Prostate gland (tissue), 2 donors: ENCODE data around the gene MYH7B. TPM values are rescaled to one million over a fixed set of nuclear protein-coding genes. Genes with fewer than 3 reads are reported as not detected.

Experiments used
- DNase-seq: peaks from one replicate; pipeline ENCODE4 v3.0.0-alpha.2; 2019; ENCODE audit warnings: low spot score
- H3K27ac ChIP-seq, 2 donors: fragments of 200-600 bp; sonication (generic); 2 replicates each; pipeline ENCODE4 v1.5.1; 2017 to 2019
- H3K27me3 ChIP-seq: fragments of 200-600 bp; sonication (generic); replicated peaks from 2 replicates; pipeline ENCODE4 v1.5.1; 2019; ENCODE audit not compliant: insufficient read depth
- H3K36me3 ChIP-seq, 2 donors: fragments of 200-600 bp; sonication (generic); 1 replicate in 1 of 2; 2 replicates in 1 of 2; pipeline versions ENCODE4 v1.5.1 to v1.8.1; 2017 to 2019
- H3K4me1 ChIP-seq: fragments of 200-600 bp; sonication (generic); replicated peaks from 2 replicates; pipeline ENCODE4 v1.5.1; 2019
- H3K4me3 ChIP-seq, 2 donors: fragments of 200-600 bp; sonication (generic); 2 replicates each; pipeline ENCODE4 v1.5.1; 2017 to 2019
- H3K9me3 ChIP-seq: fragments of 200-600 bp; sonication (generic); 2 replicates; pipeline ENCODE4 v1.5.1; 2017
- POLR2A ChIP-seq: fragments of 450-650 bp; IDR thresholded peaks from one replicate; pipeline ENCODE4 v1.6.1; 2016; ENCODE audit warnings: antibody characterized with exemption, mild to moderate bottlenecking
- POLR2AphosphoS5 ChIP-seq: sonication (generic); formaldehyde crosslinking; IDR thresholded peaks from one replicate; pipeline ENCODE4 v1.6.1; 2017; ENCODE audit warnings: antibody characterized with exemption
- WGBS: methylation state at CpG from one replicate; pipeline ENCODE4 v1.1.5; 2018; 5-methylcytosine and 5-hydroxymethylcytosine counted together
- intact Hi-C: fragments of 100-400 bp; cut with DNase I; formaldehyde crosslinking; loops from one replicate; pipeline ENCODE4 v1.14.2; 2022
- total RNA-seq, 2 donors: library from RNA; depleted of rRNA; stranded (reverse); fragments of >200 nt; gene quantifications; one replicate each; pipeline ENCODE4 v1.1.0, GENCODE V29; 2016
- TF ChIP-seq, protein P1 (sequence below), 4 experiments: fragments of 200-600 bp in 2 of 4; fragments of 450-650 bp in 2 of 4; sonication (generic) in 2 of 4; IDR thresholded peaks; 1 replicate in 3 of 4; 2 replicates in 1 of 4; pipeline ENCODE4 v1.5.1; 2016 to 2019; ENCODE audit warnings: antibody characterized with exemption in 4 of 4, mild to moderate bottlenecking in 2 of 4, moderate library complexity in 2 of 4

MYH7B gene
- total RNA-seq, 2 donors from 2014 or later: 0.27 to 11.5 TPM

DNA sequence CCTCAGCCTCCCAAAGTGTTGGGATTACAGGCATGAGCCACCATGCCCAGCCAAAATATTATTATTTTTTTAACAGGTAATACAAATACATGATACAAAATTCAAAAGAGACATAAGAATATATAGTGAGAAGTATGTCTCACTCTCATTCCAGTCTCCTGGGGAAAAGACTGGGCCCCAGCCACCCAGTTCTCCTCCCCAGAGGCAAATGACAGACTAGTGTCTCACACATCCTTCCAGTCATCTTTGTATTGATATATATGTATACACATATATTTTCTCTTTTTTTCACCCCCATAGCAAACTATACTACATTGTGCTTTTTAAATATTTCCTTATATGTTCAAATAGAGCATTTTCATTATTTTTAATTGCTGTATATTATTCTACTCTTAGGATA lies 8.3 kb upstream of the MYH7B start:
- intact Hi-C loops: no loop called here
- TF ChIP-seq POLR2AphosphoS5 (no peak), POLR2A (no peak)
- TF ChIP-seq, protein P1, sequence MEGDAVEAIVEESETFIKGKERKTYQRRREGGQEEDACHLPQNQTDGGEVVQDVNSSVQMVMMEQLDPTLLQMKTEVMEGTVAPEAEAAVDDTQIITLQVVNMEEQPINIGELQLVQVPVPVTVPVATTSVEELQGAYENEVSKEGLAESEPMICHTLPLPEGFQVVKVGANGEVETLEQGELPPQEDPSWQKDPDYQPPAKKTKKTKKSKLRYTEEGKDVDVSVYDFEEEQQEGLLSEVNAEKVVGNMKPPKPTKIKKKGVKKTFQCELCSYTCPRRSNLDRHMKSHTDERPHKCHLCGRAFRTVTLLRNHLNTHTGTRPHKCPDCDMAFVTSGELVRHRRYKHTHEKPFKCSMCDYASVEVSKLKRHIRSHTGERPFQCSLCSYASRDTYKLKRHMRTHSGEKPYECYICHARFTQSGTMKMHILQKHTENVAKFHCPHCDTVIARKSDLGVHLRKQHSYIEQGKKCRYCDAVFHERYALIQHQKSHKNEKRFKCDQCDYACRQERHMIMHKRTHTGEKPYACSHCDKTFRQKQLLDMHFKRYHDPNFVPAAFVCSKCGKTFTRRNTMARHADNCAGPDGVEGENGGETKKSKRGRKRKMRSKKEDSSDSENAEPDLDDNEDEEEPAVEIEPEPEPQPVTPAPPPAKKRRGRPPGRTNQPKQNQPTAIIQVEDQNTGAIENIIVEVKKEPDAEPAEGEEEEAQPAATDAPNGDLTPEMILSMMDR (IDR thresholded peaks at IDR 0.05): no peak
- no peak for DNase-seq
- Histone ChIP-seq H3K9me3 (no peaks in the 10 kb centered on the region), H3K27ac (no peak overlapping the region), H3K36me3 (peaks cover 0 to 3% of the 10 kb centered on the region in 2 donors), H3K27me3 (no peaks in the 10 kb centered on the region), H3K4me1 (peaks cover 8% of the 10 kb centered on the region), H3K4me3 (no peak overlapping the region)

DNA sequence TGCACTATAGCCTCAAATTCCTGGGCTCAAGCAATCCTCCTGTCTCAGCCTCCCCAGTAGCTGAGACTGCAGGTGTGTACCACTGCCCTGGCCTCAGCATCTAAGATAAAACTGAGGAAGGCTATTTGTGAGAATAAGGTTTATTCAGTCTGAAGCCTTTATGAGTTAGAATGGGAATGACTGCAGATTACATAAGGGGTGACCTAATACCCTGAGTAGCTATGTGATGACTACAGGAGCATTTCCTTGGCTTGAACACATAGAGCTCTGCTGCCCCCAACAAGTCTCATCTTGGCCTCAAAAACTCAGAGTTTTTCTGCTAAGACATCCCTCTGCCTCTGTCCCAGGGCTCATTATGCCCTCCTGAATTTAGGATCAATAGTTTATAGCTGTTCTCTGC lies 7.6 kb upstream of the MYH7B start:
- Histone ChIP-seq H3K4me3 (no peak overlapping the region), H3K27ac (no peak overlapping the region), H3K4me1 (peaks cover 8% of the 10 kb centered on the region), H3K36me3 (no peaks in the 10 kb centered on the region), H3K9me3 (no peaks in the 10 kb centered on the region), H3K27me3 (no peaks in the 10 kb centered on the region)
- TF ChIP-seq, protein P1 (IDR thresholded peaks at IDR 0.05): no peak
- TF ChIP-seq POLR2A: no peak
- no peak for TF ChIP-seq POLR2AphosphoS5
- DNase-seq: no peak
- intact Hi-C loops: no loop called here

DNA sequence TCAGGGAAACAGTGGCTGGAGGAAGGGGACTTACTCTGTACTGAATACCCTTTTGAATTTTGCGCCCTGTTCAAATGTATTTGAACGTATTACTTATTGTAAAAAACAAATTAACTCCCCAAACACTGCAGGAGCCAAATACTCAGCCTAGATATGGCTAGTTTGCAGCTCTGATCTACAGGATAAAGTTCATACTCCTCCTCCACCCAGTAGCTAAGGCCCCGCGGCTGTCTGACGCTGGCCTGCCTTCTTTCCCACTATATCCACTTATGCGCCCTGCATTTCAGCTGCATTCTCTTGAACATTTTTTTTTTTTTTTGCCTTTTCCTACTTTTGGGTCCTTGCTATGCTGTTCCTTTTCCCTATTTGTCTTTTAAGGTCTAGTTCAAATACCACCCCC lies 6.5 kb upstream of the MYH7B start:
- intact Hi-C loops: no loop called here
- H3K4me3 ChIP-seq: no peak overlapping the region
- peaks cover 8% of the 10 kb centered on the region for H3K4me1 ChIP-seq
- H3K36me3 ChIP-seq: no peaks in the 10 kb centered on the region
- no peak overlapping the region for H3K27ac ChIP-seq
- no peaks in the 10 kb centered on the region for H3K27me3 ChIP-seq
- TF ChIP-seq POLR2A (no peak), POLR2AphosphoS5 (no peak)
- TF ChIP-seq, protein P1 (IDR thresholded peaks at IDR 0.05): no peak
- WGBS: 89% methylated on average over 6 of the region's 6 CpGs
- H3K9me3 ChIP-seq: no peaks in the 10 kb centered on the region
- DNase-seq: no peak

DNA sequence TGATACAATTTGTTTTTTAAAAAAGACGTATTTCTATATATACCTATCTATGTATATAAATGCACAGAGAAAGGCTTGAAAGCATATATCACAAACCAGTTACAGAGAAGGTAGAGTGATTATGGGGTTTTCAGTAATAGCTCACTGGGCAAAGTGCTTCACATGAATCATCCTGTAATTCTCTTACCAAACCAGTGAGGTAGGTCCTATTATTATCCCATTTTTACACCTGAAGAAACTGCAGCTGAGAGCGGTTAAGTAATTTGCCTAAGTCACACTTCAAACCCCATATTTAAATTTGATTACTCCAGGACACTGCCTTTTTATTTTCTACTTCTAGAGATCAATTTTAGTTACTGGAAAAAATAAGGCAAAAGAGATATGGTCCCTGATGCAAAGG lies 4.4 kb upstream of the MYH7B start:
- Histone ChIP-seq H3K9me3 (no peaks in the 10 kb centered on the region), H3K36me3 (no peaks in the 10 kb centered on the region), H3K27ac (no peak overlapping the region), H3K4me3 (no peak overlapping the region), H3K27me3 (no peaks in the 10 kb centered on the region), H3K4me1 (no peaks in the 10 kb centered on the region)
- no peak for DNase-seq
- intact Hi-C loops: no loop called here
- 88% methylated on average over 2 of the region's 2 CpGs for WGBS
- TF ChIP-seq, protein P1 (IDR thresholded peaks at IDR 0.05): no peak
- no peak for TF ChIP-seq POLR2AphosphoS5
- no peak for TF ChIP-seq POLR2A

DNA sequence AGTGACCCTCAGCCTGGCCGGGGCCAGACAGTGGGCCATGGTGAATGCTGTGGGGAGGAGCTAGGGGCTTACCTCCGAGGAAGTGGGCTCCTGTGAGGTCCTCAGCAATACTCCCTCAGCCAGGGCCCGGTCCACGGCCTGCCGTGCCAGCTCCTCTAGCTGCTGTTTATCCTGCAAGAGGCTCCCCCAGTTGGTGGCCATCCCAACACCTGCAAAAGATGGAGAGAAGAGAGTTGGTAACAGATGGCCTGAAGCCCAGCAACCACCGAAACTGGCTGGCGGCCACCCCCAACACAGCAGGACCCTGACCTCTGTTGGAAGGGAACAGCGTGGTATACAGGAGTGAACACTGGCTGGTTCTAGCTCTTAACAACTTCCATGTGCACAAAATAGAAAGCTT lies 4.0 kb upstream of the MYH7B start:
- 85% methylated on average over 8 of the region's 8 CpGs for WGBS

More for the DNA sequence above, 4.0 kb upstream of the MYH7B start:
- Histone ChIP-seq H3K27ac (no peak overlapping the region), H3K4me1 (no peaks in the 10 kb centered on the region), H3K4me3 (no peak overlapping the region), H3K27me3 (no peaks in the 10 kb centered on the region), H3K9me3 (no peaks in the 10 kb centered on the region), H3K36me3 (no peaks in the 10 kb centered on the region)
- TF ChIP-seq, protein P1 (IDR thresholded peaks at IDR 0.05): no peak
- no peak for DNase-seq
- intact Hi-C loops: no loop called here
